NCI-H446 treated with DMSO at 0.1 percent for 48 hours (cell line): Measurements from ENCODE around the gene MAP2K3.
"Not testable (repeated sequence)": the region's sequence is repeated elsewhere in the genome, so short reads cannot be mapped to it uniquely, and the experiment has no call there.

Source experiments
- DNase-seq: peaks from one replicate; lab custom pipeline; 2025; lab: John Stamatoyannopoulos, UW

MAP2K3 gene

GRCh38 chr17:21296097-21297025 is 11.8 kb downstream of the MAP2K3 start:
- no peak for DNase-seq

- DNase-seq, result no peak
Observed at GRCh38 chr17:21297026-21297520, 12.6 kb downstream of the MAP2K3 start.

- no peak for DNase-seq
Observed at GRCh38 chr17:21297597-21297996, 13.1 kb downstream of the MAP2K3 start.

GRCh38 chr17:21298056-21298982 is 13.8 kb downstream of the MAP2K3 start:
- no peak for DNase-seq

- DNase-seq, result no peak
Observed at GRCh38 chr17:21298983-21299519, 14.5 kb downstream of the MAP2K3 start.

- no peak for DNase-seq
Observed at GRCh38 chr17:21299981-21300600, 15.6 kb downstream of the MAP2K3 start.

- no peak for DNase-seq
Observed at GRCh38 chr17:21300601-21301571, 16.4 kb downstream of the MAP2K3 start.

GRCh38 chr17:21301593-21302550 is 17.4 kb downstream of the MAP2K3 start:
- no peak for DNase-seq

- no peak for DNase-seq
Observed at GRCh38 chr17:21302711-21303425, 18.4 kb downstream of the MAP2K3 start.

GRCh38 chr17:21303441-21304065 is 19.0 kb downstream of the MAP2K3 start:
- DNase-seq, result no peak

- DNase-seq, result no peak
Observed at GRCh38 chr17:21304091-21304490, 19.6 kb downstream of the MAP2K3 start.

GRCh38 chr17:21304551-21305151 is 20.1 kb downstream of the MAP2K3 start:
- not testable (repeated sequence) for DNase-seq

GRCh38 chr17:21305431-21306180 is 21.1 kb downstream of the MAP2K3 start:
- DNase-seq, result not testable (repeated sequence)

GRCh38 chr17:21306611-21307272 is 22.2 kb downstream of the MAP2K3 start:
- not testable (repeated sequence) for DNase-seq

GRCh38 chr17:21307273-21307625 is 22.7 kb downstream of the MAP2K3 start:
- DNase-seq, result not testable (repeated sequence)

GRCh38 chr17:21308931-21309381 is 24.4 kb downstream of the MAP2K3 start:
- DNase-seq, result not testable (repeated sequence)
